ENCODE results near the gene LEMD1. TPM values are rescaled to one million over a fixed set of nuclear protein-coding genes. Genes with fewer than 3 reads are reported as not detected.
"Not testable (repeated sequence)": the region's sequence is repeated elsewhere in the genome, so short reads cannot be mapped to it uniquely, and the experiment has no call there.

Gene LEMD1
- total RNA-seq, 1 donor, result not detected

DNA sequence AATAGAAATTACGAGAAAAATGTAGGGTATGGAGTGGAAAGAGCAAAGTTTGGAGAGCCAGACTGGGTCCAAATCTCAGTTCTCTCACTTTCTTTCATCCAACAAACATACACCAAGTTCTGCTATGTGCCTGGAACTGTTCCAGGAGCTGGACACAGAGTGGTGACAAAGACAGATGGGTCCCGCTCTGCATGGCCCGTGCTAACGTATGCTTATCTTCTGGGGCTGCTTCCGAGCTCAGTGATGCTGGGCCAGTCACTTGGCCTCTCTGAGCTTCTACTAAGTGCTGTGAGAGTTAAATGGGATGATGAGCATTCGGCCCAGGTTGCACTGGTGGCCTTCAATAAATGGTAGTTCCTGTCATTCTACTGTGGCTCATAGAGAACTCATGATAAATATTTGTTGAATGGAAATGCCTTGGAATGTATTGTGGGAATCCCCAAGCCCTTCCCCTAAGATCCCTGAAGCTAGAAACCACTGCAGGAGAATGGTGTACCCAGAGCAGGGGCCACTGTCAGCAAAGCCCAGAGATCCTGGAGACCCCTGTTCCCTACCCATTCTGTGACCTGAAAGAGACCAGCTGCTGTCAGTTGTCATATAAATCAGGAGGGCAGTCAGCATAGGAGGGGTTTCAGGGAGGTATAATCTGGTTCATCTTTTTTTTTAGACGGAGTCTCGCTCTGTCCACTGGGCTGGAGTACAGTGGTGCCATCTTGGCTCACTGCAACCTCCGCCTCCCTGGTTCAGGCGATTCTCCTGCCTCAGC is 3.8 kb downstream of the LEMD1 start:
- H3K9me3 ChIP-seq (ENCODE audit: low read depth, low read length), result no peaks in the 10 kb centered on the region
- TF ChIP-seq, protein P1, sequence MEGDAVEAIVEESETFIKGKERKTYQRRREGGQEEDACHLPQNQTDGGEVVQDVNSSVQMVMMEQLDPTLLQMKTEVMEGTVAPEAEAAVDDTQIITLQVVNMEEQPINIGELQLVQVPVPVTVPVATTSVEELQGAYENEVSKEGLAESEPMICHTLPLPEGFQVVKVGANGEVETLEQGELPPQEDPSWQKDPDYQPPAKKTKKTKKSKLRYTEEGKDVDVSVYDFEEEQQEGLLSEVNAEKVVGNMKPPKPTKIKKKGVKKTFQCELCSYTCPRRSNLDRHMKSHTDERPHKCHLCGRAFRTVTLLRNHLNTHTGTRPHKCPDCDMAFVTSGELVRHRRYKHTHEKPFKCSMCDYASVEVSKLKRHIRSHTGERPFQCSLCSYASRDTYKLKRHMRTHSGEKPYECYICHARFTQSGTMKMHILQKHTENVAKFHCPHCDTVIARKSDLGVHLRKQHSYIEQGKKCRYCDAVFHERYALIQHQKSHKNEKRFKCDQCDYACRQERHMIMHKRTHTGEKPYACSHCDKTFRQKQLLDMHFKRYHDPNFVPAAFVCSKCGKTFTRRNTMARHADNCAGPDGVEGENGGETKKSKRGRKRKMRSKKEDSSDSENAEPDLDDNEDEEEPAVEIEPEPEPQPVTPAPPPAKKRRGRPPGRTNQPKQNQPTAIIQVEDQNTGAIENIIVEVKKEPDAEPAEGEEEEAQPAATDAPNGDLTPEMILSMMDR (IDR thresholded peaks at IDR 0.05; ENCODE audit: extremely low read depth, low read depth, low read length), result no peak

DNA sequence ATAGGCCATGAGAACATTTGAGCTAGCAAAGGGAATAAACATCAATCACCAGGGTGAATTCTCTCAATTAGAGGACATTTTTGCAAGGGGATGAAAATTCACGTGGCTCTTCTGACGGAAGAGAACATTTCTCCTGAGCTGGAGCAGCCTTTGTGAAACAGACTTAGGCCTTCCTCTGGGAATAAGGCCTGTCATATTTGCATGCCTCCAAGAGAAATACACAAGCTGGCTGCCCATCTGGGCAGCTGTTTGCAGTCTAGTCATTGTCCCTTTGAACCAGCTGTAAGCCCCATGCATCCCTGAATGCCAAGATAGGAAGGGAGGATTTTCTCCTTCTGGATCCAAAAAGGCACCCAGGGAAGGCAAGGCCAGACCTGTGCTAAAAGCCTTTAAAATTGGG is 5.5 kb downstream of the LEMD1 start:
- Histone ChIP-seq H3K79me2 (ENCODE audit: insufficient read depth, low read length) (no peaks in the 10 kb centered on the region), H3K9me3 (ENCODE audit: low read depth, low read length) (no peaks in the 10 kb centered on the region), H4K20me1 (ENCODE audit: insufficient read depth, low read length) (no peaks in the 10 kb centered on the region), H3K36me3 (ENCODE audit: insufficient read depth, low read length) (no peaks in the 10 kb centered on the region), H3K27me3 (ENCODE audit: insufficient read depth, low read length) (peaks cover 53% of the 10 kb centered on the region), H3K4me1 (ENCODE audit: insufficient read depth, low read length) (no peaks in the 10 kb centered on the region), H3K27ac (ENCODE audit: low read depth, low read length) (no peak overlapping the region), H3K4me2 (ENCODE audit: insufficient read depth, low read length) (no peak overlapping the region), H2AFZ (ENCODE audit: low read length) (no peak overlapping the region), H3K4me3 (ENCODE audit: insufficient read depth, low read length) (no peak overlapping the region)
- TF ChIP-seq, protein P1 (IDR thresholded peaks at IDR 0.05; ENCODE audit: extremely low read depth, low read depth, low read length), result no peak
- no peak for DNase-seq (ENCODE audit: insufficient read length, low spot score, missing footprints)

More for the DNA sequence above, 3.8 kb downstream of the LEMD1 start:
- Histone ChIP-seq H2AFZ (ENCODE audit: low read length) (no peak overlapping the region), H3K27ac (ENCODE audit: low read depth, low read length) (no peak overlapping the region), H3K4me1 (ENCODE audit: insufficient read depth, low read length) (no peaks in the 10 kb centered on the region), H3K27me3 (ENCODE audit: insufficient read depth, low read length) (peaks cover 55% of the 10 kb centered on the region), H4K20me1 (ENCODE audit: insufficient read depth, low read length) (no peaks in the 10 kb centered on the region), H3K4me3 (ENCODE audit: insufficient read depth, low read length) (no peak overlapping the region), H3K36me3 (ENCODE audit: insufficient read depth, low read length) (no peaks in the 10 kb centered on the region), H3K4me2 (ENCODE audit: insufficient read depth, low read length) (no peak overlapping the region), H3K79me2 (ENCODE audit: insufficient read depth, low read length) (no peaks in the 10 kb centered on the region)
- no peak for DNase-seq (ENCODE audit: insufficient read length, low spot score, missing footprints)

DNA sequence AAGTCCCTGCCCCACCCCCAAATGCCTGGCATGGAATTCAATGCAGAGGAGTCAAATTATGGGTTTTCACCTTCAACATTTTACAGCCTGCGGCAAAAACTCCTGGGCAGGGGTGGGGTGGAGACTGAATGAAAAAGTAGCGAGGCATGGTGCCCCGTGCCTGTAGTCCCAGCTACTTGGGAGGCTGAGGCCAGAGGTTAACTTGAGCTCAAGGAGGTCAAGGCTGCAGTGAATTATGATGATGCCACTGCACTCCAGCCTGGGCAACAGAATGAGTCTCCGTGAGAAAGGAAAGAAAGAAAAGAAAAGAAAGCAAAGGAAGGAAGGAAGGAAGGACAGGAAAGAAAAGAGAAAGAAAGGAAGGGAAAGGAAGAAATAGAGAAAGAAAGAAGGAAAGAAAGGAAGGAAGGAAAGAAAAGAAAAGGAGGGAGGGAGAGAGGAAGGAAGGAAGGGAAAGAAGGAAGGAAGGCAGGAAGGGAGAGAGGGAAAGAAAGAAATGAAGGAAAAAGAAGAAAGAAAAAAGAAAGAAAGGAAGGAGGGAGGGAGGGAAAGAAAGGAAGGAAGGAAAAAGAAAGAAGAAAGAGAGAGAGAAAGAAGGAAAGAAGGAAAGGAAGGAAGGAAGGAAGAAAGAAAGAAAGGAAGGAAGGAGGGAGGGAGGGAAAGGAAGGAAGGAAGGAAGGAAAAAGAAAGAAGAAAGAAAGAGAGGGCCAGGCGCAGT is 11.1 kb downstream of the LEMD1 start:
- H3K4me3 ChIP-seq (ENCODE audit: insufficient read depth, low read length), result no peak overlapping the region
- TF ChIP-seq, protein P1 (IDR thresholded peaks at IDR 0.05; ENCODE audit: extremely low read depth, low read depth, low read length), result no peak
- no peaks in the 10 kb centered on the region for H3K79me2 ChIP-seq (ENCODE audit: insufficient read depth, low read length)
- H4K20me1 ChIP-seq (ENCODE audit: insufficient read depth, low read length), result no peaks in the 10 kb centered on the region
- no peaks in the 10 kb centered on the region for H3K4me1 ChIP-seq (ENCODE audit: insufficient read depth, low read length)
- H3K27ac ChIP-seq (ENCODE audit: low read depth, low read length), result no peak overlapping the region
- no peak overlapping the region for H3K4me2 ChIP-seq (ENCODE audit: insufficient read depth, low read length)
- DNase-seq (ENCODE audit: insufficient read length, low spot score, missing footprints), result no peak
- peaks cover 27% of the 10 kb centered on the region for H3K27me3 ChIP-seq (ENCODE audit: insufficient read depth, low read length)
- H3K36me3 ChIP-seq (ENCODE audit: insufficient read depth, low read length), result no peaks in the 10 kb centered on the region
- no peaks in the 10 kb centered on the region for H3K9me3 ChIP-seq (ENCODE audit: low read depth, low read length)
- no peak overlapping the region for H2AFZ ChIP-seq (ENCODE audit: low read length)

DNA sequence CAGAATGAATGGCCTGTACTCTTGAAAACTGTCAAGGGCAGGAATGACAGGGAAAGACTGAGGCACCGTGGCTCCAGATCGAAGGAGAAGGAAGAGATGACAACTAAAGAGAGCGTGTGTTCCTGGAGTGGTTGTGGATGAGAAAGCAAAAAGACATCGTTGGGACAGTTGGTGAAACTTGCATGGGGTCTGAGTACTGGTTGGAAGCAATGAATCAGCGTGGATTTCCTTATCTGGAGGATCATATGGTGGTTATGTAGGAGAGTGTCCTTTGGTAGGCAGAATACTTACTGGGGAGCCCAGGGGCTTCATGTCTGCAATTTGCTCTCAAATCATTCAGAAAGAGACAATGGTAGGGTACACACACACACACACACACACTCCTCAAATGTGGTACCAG is 13.9 kb downstream of the LEMD1 start:
- no peaks in the 10 kb centered on the region for H4K20me1 ChIP-seq (ENCODE audit: insufficient read depth, low read length)
- H2AFZ ChIP-seq (ENCODE audit: low read length), result no peak overlapping the region
- DNase-seq (ENCODE audit: insufficient read length, low spot score, missing footprints), result no peak
- H3K4me2 ChIP-seq (ENCODE audit: insufficient read depth, low read length), result no peak overlapping the region
- no peak overlapping the region for H3K4me3 ChIP-seq (ENCODE audit: insufficient read depth, low read length)
- H3K27me3 ChIP-seq (ENCODE audit: insufficient read depth, low read length), result peaks cover 26% of the 10 kb centered on the region
- H3K79me2 ChIP-seq (ENCODE audit: insufficient read depth, low read length), result no peaks in the 10 kb centered on the region
- no peaks in the 10 kb centered on the region for H3K9me3 ChIP-seq (ENCODE audit: low read depth, low read length)
- TF ChIP-seq, protein P1 (IDR thresholded peaks at IDR 0.05; ENCODE audit: extremely low read depth, low read depth, low read length), result no peak
- H3K27ac ChIP-seq (ENCODE audit: low read depth, low read length), result no peak overlapping the region
- no peaks in the 10 kb centered on the region for H3K4me1 ChIP-seq (ENCODE audit: insufficient read depth, low read length)
- no peaks in the 10 kb centered on the region for H3K36me3 ChIP-seq (ENCODE audit: insufficient read depth, low read length)

DNA sequence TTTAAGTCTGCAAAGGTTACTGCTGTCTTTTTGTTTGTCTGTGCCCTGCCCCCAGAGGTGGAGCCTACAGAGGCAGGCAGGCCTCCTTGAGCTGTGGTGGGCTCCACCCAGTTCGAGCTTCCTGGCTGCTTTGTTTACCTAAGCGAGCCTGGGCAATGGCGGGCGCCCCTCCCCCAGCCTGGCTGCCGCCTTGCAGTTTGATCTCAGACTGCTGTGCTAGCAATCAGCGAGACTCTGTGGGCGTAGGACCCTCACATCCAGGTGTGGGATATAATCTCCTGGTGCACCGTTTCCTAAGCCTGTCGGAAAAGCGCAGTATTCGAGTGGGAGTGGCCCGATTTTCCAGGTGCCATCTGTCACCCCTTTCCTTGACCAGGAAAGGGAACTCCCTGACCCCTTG is 15.6 kb downstream of the LEMD1 start:
- H3K27ac ChIP-seq (ENCODE audit: low read depth, low read length); H3K79me2 ChIP-seq (ENCODE audit: insufficient read depth, low read length); H3K4me1 ChIP-seq (ENCODE audit: insufficient read depth, low read length); H3K9me3 ChIP-seq (ENCODE audit: low read depth, low read length); H2AFZ ChIP-seq (ENCODE audit: low read length); DNase-seq (ENCODE audit: insufficient read length, low spot score, missing footprints); H3K36me3 ChIP-seq (ENCODE audit: insufficient read depth, low read length); H3K4me3 ChIP-seq (ENCODE audit: insufficient read depth, low read length); H3K4me2 ChIP-seq (ENCODE audit: insufficient read depth, low read length); H4K20me1 ChIP-seq (ENCODE audit: insufficient read depth, low read length): not testable (repeated sequence)
- H3K27me3 ChIP-seq (ENCODE audit: insufficient read depth, low read length), result peaks cover 12% of the 10 kb centered on the region

DNA sequence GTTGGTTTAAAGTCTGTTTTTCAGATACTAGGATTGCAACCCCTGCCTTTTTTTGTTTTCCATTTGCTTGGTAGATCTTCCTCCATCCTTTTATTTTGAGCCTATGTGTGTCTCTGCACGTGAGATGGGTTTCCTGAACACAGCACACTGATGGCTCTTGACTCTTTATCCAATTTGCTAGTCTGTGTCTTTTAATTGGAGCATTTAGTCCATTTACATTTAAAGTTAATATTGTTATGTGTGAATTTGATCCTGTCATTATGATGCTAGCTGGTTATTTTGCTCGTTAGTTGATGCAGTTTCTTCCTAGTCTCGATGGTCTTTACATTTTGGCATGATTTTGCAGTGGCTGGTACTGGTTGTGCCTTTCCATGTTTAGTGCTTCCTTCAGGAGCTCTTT is 17.4 kb downstream of the LEMD1 start:
- H3K9me3 ChIP-seq (ENCODE audit: low read depth, low read length), result not testable (repeated sequence)

More for the DNA sequence above, 17.4 kb downstream of the LEMD1 start:
- not testable (repeated sequence) for H3K4me2 ChIP-seq (ENCODE audit: insufficient read depth, low read length); DNase-seq (ENCODE audit: insufficient read length, low spot score, missing footprints); H3K79me2 ChIP-seq (ENCODE audit: insufficient read depth, low read length); H3K4me1 ChIP-seq (ENCODE audit: insufficient read depth, low read length); H2AFZ ChIP-seq (ENCODE audit: low read length); H3K27me3 ChIP-seq (ENCODE audit: insufficient read depth, low read length); H3K36me3 ChIP-seq (ENCODE audit: insufficient read depth, low read length); H3K4me3 ChIP-seq (ENCODE audit: insufficient read depth, low read length); H3K27ac ChIP-seq (ENCODE audit: low read depth, low read length); H4K20me1 ChIP-seq (ENCODE audit: insufficient read depth, low read length)

All from osteoblast (primary cell).